ENCODE results near the gene MBOAT7. TPM values are rescaled to one million over a fixed set of nuclear protein-coding genes. Genes with fewer than 3 reads are reported as not detected.

MBOAT7 gene
- total RNA-seq, 1 donor from 2014 or later = 218 TPM

GRCh38 chr19:54148158-54148557 lies 41.2 kb downstream of the MBOAT7 start:
- TF ChIP-seq CTCF (conservative IDR thresholded peaks at IDR 0.05; ENCODE audit: low read depth, low read length) = no peak
- no peak overlapping the region for H3K4me3 ChIP-seq (ENCODE audit: low read depth, low read length)
- no peak for DNase-seq (ENCODE audit: low read depth)

- TF ChIP-seq CTCF (conservative IDR thresholded peaks at IDR 0.05; ENCODE audit: low read depth, low read length) = no peak
- no peak overlapping the region for H3K4me3 ChIP-seq (ENCODE audit: low read depth, low read length)
- no peak for DNase-seq (ENCODE audit: low read depth)
Observed at GRCh38 chr19:54147676-54148075, 41.7 kb downstream of the MBOAT7 start.

DNA sequence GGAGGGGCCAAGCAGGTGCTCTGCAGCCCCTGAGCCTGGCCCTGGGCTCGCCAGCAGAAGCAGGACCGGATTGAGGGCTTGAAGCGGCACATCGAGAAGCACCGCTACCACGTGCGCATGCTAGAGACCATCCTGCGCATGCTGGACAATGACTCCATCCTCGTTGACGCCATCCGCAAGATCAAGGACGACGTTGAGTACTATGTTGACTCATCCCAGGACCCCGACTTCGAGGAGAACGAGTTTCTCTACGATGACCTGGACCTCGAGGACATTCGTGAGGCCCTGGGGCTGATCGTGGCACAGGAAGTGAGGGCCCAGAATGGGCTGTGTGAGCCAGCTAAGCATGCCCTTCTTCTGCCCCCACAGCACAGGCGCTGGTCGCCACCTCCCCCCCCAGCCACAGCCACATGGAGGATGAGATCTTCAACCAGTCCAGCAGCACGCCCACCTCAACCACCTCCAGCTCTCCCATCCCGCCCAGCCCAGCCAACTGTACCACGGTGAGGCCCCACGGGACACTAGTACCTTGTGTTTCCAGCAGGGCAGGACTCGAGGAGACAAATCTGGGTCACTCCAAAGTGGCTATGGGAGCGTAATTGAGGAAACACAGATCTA lies 43.7 kb downstream of the MBOAT7 start:
- H3K4me3 ChIP-seq (ENCODE audit: low read depth, low read length) = no peak overlapping the region
- DNase-seq (ENCODE audit: low read depth) = no peak
- TF ChIP-seq CTCF (conservative IDR thresholded peaks at IDR 0.05; ENCODE audit: low read depth, low read length) = no peak

- DNase-seq (ENCODE audit: low read depth) = no peak
- no peak for TF ChIP-seq CTCF (conservative IDR thresholded peaks at IDR 0.05; ENCODE audit: low read depth, low read length)
- no peak overlapping the region for H3K4me3 ChIP-seq (ENCODE audit: low read depth, low read length)
Observed at GRCh38 chr19:54142166-54142780, 47.1 kb downstream of the MBOAT7 start.

DNA sequence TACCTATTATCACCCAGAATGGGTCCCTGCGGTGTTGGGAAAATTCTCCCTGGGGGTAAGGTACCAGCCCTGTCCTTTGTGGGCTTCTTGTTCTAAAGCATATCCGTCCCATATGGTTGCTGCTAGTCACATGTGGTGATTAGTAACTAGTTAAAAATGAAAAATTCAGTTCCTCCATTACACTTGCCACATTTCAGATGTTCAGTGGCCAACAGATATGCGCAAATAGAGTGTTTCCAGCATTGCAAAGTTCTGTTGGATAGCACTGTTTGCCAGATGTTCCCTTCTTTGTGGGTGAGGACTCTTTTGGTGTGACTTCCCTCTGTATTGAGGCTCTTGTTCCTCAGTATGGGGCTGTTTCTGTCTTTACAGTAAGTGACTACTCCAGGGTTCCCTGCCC lies 48.0 kb downstream of the MBOAT7 start:
- no peak for TF ChIP-seq CTCF (conservative IDR thresholded peaks at IDR 0.05; ENCODE audit: low read depth, low read length)
- no peak for DNase-seq (ENCODE audit: low read depth)
- H3K4me3 ChIP-seq (ENCODE audit: low read depth, low read length) = no peak overlapping the region

DNA sequence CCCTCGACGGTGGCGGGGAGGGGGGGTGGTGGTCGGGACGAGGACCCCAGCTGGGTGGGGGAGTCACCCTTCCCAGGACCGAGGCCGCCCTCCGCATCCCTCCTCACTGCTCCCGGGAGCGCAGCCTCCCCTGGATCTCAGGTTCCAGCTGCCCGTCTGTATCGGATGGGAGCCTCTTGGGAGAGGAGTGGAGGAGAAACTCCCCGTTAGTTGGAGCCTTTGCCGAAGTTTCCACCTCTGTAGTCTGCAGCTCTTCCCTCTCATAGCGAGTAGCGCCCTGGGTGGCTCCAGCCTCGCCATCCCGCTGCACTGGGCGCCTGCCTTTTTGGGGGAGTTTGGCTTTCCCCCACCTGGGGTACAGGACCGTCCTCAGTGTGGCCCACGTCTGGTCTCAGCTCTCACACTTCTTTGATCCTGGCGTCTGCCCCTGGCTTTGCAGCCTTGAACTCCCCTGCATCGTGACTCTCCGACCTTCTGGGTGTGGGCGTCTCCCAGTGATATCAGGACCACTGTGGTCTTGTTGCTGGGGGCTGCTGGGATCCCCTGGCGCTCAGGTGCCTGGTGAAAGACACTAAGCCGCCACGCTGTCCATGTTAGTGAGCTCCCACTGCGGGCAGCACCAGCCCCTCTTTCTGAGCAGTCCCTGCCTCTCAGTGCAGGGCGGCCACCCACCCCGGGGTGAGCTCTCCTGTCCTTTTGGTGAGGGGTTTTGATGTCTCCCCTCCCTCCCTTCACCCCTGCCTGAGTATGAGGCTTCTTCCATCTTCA lies 50.7 kb downstream of the MBOAT7 start:
- DNase-seq (ENCODE audit: low read depth) = no peak
- no peak for TF ChIP-seq CTCF (conservative IDR thresholded peaks at IDR 0.05; ENCODE audit: low read depth, low read length)
- H3K4me3 ChIP-seq (ENCODE audit: low read depth, low read length) = peak overlapping the region; percentile 88
